NB4 (cell line): ENCODE measurements around the gene CDH23.

ENCODE experiments used
- MYC ChIP-seq: IDR thresholded peaks from 2 replicates; pipeline ENCODE4 v1.6.1; 2011; ENCODE audit warnings: low read depth, low read length
- POLR2A ChIP-seq: IDR thresholded peaks from 2 replicates; pipeline ENCODE4 v1.6.1; 2011; ENCODE audit warnings: mild to moderate bottlenecking; ENCODE audit not compliant: insufficient read length; ENCODE audit errors: extremely low read depth
- TF ChIP-seq, protein P1 (sequence below): IDR thresholded peaks from one replicate; pipeline ENCODE4 v1.5.1; 2012; ENCODE audit warnings: low read depth, low read length
- TF ChIP-seq, protein P2 (sequence below): IDR thresholded peaks from 2 replicates; pipeline ENCODE4 v1.6.1; 2011; ENCODE audit warnings: low read depth, low read length

DNA sequence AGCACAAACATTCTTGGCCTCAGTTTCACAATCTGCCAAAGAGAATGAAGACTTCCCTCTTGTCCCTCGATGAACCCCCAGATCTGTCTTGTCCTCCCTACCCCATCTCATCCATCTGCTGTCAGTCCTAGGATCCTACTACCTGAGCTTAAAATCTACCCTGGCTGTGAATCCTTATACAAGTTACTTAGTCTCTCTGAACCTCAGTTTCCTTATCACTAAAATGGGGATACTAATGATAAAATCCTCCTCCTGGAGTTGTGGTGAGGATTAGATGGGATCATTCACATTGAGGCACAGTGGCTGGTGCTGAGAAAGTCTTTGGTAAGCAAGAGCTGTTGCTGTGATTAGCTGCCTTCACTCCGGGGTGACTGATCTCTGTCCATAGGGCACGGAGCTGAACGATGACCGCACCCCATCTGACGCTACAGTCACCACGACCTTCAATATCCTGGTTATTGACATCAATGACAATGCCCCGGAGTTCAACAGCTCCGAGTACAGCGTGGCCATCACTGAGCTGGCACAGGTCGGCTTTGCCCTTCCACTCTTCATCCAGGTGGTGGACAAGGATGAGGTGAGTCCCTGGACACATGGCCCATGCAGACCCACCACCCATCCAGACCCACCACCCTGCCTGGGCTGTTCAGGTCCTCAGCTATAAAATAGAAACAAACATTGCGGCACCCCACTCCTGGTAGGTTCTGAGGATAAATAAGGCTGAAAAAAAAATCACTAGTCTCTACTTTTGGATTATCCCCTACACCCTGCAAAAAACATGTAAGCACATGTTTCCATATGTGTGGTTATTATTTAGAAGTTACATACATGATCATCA, 220.3 kb downstream of the CDH23 start:
- TF ChIP-seq, protein P1, sequence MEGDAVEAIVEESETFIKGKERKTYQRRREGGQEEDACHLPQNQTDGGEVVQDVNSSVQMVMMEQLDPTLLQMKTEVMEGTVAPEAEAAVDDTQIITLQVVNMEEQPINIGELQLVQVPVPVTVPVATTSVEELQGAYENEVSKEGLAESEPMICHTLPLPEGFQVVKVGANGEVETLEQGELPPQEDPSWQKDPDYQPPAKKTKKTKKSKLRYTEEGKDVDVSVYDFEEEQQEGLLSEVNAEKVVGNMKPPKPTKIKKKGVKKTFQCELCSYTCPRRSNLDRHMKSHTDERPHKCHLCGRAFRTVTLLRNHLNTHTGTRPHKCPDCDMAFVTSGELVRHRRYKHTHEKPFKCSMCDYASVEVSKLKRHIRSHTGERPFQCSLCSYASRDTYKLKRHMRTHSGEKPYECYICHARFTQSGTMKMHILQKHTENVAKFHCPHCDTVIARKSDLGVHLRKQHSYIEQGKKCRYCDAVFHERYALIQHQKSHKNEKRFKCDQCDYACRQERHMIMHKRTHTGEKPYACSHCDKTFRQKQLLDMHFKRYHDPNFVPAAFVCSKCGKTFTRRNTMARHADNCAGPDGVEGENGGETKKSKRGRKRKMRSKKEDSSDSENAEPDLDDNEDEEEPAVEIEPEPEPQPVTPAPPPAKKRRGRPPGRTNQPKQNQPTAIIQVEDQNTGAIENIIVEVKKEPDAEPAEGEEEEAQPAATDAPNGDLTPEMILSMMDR: no peak
- TF ChIP-seq MYC (no peak), POLR2A (no peak)
- TF ChIP-seq, protein P2, sequence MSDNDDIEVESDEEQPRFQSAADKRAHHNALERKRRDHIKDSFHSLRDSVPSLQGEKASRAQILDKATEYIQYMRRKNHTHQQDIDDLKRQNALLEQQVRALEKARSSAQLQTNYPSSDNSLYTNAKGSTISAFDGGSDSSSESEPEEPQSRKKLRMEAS: no peak
